A673 (cell line): ENCODE results near the gene TOR2A. TPM values are rescaled to one million over a fixed set of nuclear protein-coding genes. Genes with fewer than 3 reads are reported as not detected.

Experiments
- BruUV-seq: library from RNA; stranded (reverse); fragments of 400-500 nt; replicated peaks from 2 replicates; lab custom pipeline; 2021; lab: Mats Ljungman, UMichigan
- CTCF ChIA-PET: fragments of 300-600 bp; sonication (Branson Sonifier 250); formaldehyde crosslinking; loops from one replicate; lab custom pipeline; 2022; ENCODE audit warnings: antibody characterized with exemption; lab: Charles Lee
- POLR2A ChIA-PET: fragments of 300-600 bp; sonication (Branson Sonifier 250); formaldehyde crosslinking; loops from one replicate; lab custom pipeline; 2022; ENCODE audit warnings: antibody characterized with exemption; ENCODE audit not compliant: low non-redundant PET; lab: Charles Lee
- DNase-seq: peaks from one replicate; pipeline ENCODE4 v3.0.0-alpha.2; 2015; ENCODE audit warnings: low spot score
- H3K27ac ChIP-seq: fragments of 200-600 bp; sonication (generic); 2 replicates; pipeline ENCODE4 v1.5.1; 2016; ENCODE audit warnings: mixed run types, low read depth, mild to moderate bottlenecking, mixed read lengths, antibody characterized with exemption, low read length; ENCODE audit not compliant: poor library complexity, severe bottlenecking
- H3K27me3 ChIP-seq: fragments of 200-600 bp; sonication (generic); replicated peaks from 2 replicates; pipeline ENCODE4 v1.6.1; 2017; ENCODE audit warnings: mixed run types, low read depth, mild to moderate bottlenecking, mixed read lengths, antibody characterized with exemption, low read length; ENCODE audit not compliant: insufficient read depth, poor library complexity
- H3K36me3 ChIP-seq: fragments of 200-600 bp; sonication (generic); 2 replicates; pipeline ENCODE4 v1.6.1; 2016; ENCODE audit warnings: mixed run types, mild to moderate bottlenecking, mixed read lengths, antibody characterized with exemption, low read length; ENCODE audit not compliant: insufficient read depth, poor library complexity, severe bottlenecking
- H3K4me1 ChIP-seq: fragments of 200-600 bp; sonication (generic); 2 replicates; pipeline ENCODE4 v1.6.1; 2017; ENCODE audit warnings: mixed run types, mild to moderate bottlenecking, mixed read lengths, antibody characterized with exemption, low read length; ENCODE audit not compliant: insufficient read depth, poor library complexity, severe bottlenecking
- H3K4me3 ChIP-seq: fragments of 200-600 bp; sonication (generic); 2 replicates; pipeline ENCODE4 v1.5.1; 2016; ENCODE audit warnings: low read depth, mixed run types, mild to moderate bottlenecking, mixed read lengths, low read length; ENCODE audit not compliant: poor library complexity, severe bottlenecking
- H3K9me3 ChIP-seq: fragments of 200-600 bp; sonication (generic); 2 replicates; pipeline ENCODE4 v1.6.1; 2016; ENCODE audit warnings: mixed run types, low read depth, mild to moderate bottlenecking, mixed read lengths, antibody characterized with exemption, low read length; ENCODE audit not compliant: poor library complexity, severe bottlenecking
- CTCF ChIP-seq: fragments of 300-800, 200-600 bp; sonication (generic); conservative IDR thresholded peaks from 2 replicates; pipeline ENCODE4 v1.5.1; 2017; ENCODE audit warnings: low read depth, mild to moderate bottlenecking, antibody characterized with exemption, low read length, moderate library complexity, mixed read lengths
- EZH2 ChIP-seq: fragments of 200-600 bp; sonication (generic); IDR thresholded peaks from 2 replicates; pipeline ENCODE4 v1.6.1; 2017; ENCODE audit warnings: borderline replicate concordance, low read depth, mild to moderate bottlenecking, mixed read lengths, antibody characterized with exemption, low read length; ENCODE audit not compliant: poor library complexity, severe bottlenecking
- intact Hi-C: fragments of 100-400 bp; cut with micrococcal nuclease; formaldehyde crosslinking; loops from one replicate; pipeline ENCODE4 v1.10.0; 2022; ENCODE audit not compliant: unreplicated experiment
- total RNA-seq: library from RNA; stranded (reverse); gene quantifications from 2 replicates; pipeline ENCODE4 v1.2.3, GENCODE V29; 2021

Gene TOR2A
- total RNA-seq, 1 experiment from 2014 or later: 9.2 TPM

GRCh38 chr9:127694890-127695720, 40.0 kb downstream of the TOR2A start:
- DNase-seq: no peak
- Histone ChIP-seq H3K36me3 (no peaks in the 10 kb centered on the region), H3K27ac (no peak overlapping the region), H3K4me1 (no peaks in the 10 kb centered on the region), H3K9me3 (no peaks in the 10 kb centered on the region), H3K27me3 (no peaks in the 10 kb centered on the region), H3K4me3 (no peak overlapping the region)
- no peak for TF ChIP-seq CTCF
- no peak for TF ChIP-seq EZH2
- POLR2A ChIA-PET: no interaction called here
- CTCF ChIA-PET: no interaction called here
- intact Hi-C loops: no loop called here
- BruUV-seq: no TSS peak

- DNase-seq: no peak
- H3K36me3 ChIP-seq: no peaks in the 10 kb centered on the region
- no peak for TF ChIP-seq CTCF
- no peak for TF ChIP-seq EZH2
- intact Hi-C loops: no loop called here
- H3K27ac ChIP-seq: no peak overlapping the region
- ChIA-PET CTCF (interaction anchor here (0.6 kb wide), 1 partner anchor 51 kb away, joined by 5 read pairs; no protein-coding TSS in a partner anchor), POLR2A (no interaction called here)
- no peaks in the 10 kb centered on the region for H3K4me1 ChIP-seq
- H3K27me3 ChIP-seq: no peaks in the 10 kb centered on the region
- H3K4me3 ChIP-seq: no peak overlapping the region
- H3K9me3 ChIP-seq: no peaks in the 10 kb centered on the region
- BruUV-seq: no TSS peak
Measured at GRCh38 chr9:127693697-127694096, 41.4 kb downstream of the TOR2A start.

- intact Hi-C loops: no loop called here
- Histone ChIP-seq H3K4me3 (no peak overlapping the region), H3K9me3 (no peaks in the 10 kb centered on the region), H3K27me3 (no peaks in the 10 kb centered on the region), H3K4me1 (no peaks in the 10 kb centered on the region), H3K36me3 (no peaks in the 10 kb centered on the region), H3K27ac (no peak overlapping the region)
- no peak for TF ChIP-seq EZH2
- TF ChIP-seq CTCF: no peak
- ChIA-PET CTCF (interaction anchor here (0.6 kb wide), 1 partner anchor 50 kb away, joined by 5 read pairs; no protein-coding TSS in a partner anchor), POLR2A (no interaction called here)
- BruUV-seq: no TSS peak
- no peak for DNase-seq
Measured at GRCh38 chr9:127693143-127693542, 42.0 kb downstream of the TOR2A start.
